HG03097 (cell line): ENCODE results near the gene ZNF202.
"Not testable (repeated sequence)": the region's sequence is repeated elsewhere in the genome, so short reads cannot be mapped to it uniquely, and the experiment has no call there.

Source experiments
- ATAC-seq: cut with Tn5 transposase; IDR thresholded peaks from one replicate; pipeline ENCODE4 v1.9.1; 2021; ENCODE audit not compliant: unreplicated experiment, low FRiP score

Gene ZNF202

DNA sequence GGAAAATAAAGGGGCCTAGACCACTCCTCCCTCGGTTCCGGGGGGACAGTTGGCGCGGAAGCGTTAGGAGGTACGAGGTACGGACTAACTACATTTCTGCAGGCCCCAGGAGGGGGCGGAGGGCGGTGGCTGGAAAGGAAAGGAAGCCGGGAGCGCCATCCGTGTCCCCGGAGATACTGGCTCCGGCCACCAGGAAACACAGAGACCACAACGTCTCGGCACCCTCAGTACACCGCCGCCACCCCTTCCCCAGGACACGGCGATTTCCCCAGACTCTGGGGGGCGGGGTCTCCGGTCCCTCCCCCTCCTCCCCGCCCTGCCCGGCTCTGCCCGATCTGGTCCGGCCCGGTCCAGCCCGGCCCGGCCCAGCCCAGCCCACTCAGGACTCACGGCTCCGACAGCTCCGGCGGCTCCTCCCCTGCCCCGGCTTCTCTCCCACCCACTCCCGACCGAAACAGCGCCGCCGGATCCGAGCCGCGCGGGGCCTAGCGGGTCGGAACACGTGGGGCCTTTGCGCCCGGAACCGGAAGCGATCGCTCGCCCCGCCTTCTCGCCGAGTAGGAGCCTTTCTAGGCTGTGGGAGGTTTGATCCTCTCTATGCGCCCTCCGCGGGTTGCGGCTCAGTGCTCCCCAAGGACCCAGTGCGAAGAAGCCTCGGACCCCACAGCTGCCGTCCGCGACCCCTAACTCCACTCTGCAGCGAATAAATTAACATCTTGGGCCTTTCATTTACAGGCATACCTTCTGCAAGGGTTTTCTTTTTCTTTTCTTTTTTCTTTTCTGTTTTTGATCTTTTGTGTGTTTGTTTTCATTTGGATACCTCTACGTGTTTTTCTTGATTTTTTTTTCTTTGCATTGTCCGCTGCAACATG is at the start of gene ZNF202:
Gene ZNF202, minus strand, starts transcription at position 502 of the 872 bp plus-strand sequence. CDS start 10,772 bp downstream, outside the sequence.
- ATAC-seq, result peak; percentile 97

DNA sequence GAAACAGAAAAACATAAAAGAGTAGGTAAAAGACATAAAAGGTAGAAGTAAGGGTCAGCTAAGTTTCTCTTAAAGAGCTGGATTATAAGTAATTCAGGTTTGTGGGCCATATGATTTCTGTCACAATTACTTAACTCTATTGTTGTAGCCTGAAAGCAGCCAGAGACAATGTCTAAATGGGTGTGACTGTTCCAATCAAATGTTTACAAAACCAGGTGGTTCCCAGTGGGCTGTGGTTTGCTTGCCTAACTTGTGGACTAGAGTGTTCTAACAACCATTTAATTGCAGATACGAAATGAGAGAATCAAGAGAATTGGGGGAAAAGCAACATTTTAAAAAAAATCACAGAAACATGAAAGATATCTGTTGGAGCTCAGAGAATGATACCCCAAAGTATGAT is 42.1 kb upstream of the ZNF202 start:
- no peak for ATAC-seq

- ATAC-seq, result no peak
Observed at GRCh38 chr11:123778511-123778910, 37.1 kb upstream of the ZNF202 start.

DNA sequence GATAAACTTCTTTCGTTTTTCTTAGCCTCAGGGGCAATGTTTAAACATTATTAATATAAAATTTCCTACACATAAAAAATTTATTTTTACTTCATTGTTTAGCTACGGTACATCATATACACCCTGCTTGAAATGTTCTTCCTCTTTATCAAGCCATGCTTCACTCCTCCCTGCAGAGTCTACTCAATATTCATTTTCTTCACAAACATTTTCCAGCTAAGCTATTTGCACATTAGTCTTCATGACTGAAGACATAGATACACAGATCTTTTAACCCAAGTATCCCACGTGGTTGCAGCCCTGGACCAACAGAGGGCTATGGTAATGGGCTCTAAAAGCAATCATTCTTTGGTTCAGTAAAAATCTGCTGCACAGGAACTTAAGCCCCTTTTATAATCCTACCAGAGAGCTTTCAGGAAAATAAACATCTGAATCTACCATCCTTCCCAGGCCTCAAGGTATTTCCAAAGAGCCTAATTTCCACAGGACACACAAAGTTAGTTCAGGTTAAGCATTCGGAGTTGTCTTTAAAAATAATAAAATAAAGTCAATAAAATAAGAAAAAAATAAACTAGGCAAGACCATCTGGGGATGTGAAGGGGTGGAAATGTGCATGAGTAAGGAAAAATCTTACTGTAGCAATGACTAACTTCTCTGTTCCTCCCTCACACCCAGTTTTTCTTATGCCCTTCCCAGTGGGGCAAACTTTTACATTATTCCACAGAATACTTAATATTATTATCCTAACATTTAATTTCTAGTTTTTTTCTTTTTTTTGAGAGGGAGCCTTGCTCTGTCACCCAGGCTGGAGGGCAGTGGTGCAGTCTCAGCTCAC is 34.5 kb upstream of the ZNF202 start:
- no peak for ATAC-seq

GRCh38 chr11:123775289-123775688 is 33.8 kb upstream of the ZNF202 start:
- ATAC-seq, result no peak

DNA sequence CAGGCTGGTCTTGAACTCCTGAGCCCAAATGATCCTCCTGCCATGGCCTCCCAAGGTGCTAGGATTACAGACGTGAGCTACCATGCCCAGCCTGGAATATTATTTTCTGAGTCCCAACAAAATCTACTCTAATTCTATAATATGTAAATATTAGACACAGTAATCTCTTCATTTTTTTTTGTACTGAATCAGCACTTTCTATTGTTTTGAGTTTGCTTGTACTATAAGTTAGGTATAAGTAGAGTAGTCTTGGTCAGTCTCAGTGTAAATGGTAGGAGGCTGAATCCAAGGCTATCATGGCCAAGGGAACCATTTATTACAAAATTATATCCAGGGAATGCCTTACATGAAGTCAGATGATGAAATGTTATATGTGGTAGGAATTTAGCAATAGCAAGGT is 32.5 kb upstream of the ZNF202 start:
- no peak for ATAC-seq

GRCh38 chr11:123773026-123773425 is 31.6 kb upstream of the ZNF202 start:
- no peak for ATAC-seq

- no peak for ATAC-seq
Observed at GRCh38 chr11:123771664-123772063, 30.2 kb upstream of the ZNF202 start.

- ATAC-seq, result no peak
Observed at GRCh38 chr11:123770712-123771111, 29.3 kb upstream of the ZNF202 start.

GRCh38 chr11:123765601-123766000 is 24.1 kb upstream of the ZNF202 start:
- no peak for ATAC-seq

GRCh38 chr11:123762422-123762821 is 21.0 kb upstream of the ZNF202 start:
- ATAC-seq, result no peak

DNA sequence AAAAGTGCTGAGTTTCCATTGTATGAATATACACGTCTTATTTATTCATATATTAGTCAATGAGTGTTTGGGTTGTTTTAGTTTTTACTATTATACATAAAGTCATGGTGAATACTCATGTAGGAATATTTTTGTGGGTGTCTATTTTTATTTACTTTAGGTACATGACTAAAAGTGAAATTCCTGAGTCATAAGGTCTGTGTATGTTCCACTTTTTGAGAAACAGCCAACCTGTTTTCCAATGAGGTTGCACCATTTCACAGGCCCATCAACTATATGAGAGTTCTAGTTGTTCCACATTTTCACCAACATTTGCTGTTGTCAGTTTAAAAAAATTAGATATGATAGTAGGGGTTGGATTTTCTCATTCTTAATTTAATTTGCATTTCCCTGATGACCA is 19.4 kb upstream of the ZNF202 start:
- no peak for ATAC-seq

DNA sequence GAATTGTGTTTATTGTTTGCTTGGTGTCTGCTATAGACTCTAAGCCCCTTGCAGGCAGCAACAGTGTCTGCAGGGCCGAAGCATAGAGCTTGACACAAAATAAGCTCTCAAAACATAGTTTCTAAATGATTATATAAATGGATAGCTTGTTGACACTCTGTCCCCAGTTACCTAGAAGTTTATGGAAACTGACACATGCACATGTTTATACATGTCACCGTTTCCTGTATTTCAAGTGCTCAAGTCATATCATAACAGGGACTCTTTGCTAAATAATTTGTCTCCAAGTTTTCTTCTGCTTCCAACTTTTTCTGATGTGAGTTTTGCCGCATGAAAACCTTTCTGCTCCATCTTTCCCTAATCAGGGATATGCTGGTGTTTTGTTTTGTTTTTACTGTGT is 16.5 kb upstream of the ZNF202 start:
- ATAC-seq, result no peak

GRCh38 chr11:123755813-123756212 is 14.4 kb upstream of the ZNF202 start:
- ATAC-seq, result no peak

DNA sequence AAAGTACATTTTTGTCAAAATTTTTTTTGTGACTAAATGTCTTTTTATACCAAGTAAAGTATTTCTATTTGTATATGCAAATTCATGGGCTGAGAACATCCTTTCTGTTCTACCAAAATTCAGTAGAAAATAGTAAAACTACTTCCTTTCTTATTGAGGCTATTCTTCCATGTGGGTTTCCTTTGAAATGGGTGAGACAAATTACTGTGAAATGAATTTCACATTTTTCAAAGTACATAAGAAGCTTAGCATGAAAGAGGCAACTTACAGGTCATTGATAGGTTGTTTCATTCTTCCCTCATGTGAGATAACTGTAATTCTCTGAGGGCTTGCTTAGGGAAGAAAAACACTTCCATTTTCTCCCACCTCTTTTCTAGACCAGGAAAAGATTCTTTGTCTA is 13.9 kb upstream of the ZNF202 start:
- no peak for ATAC-seq

- ATAC-seq, result no peak
Observed at GRCh38 chr11:123754101-123754568, 12.7 kb upstream of the ZNF202 start, which contains the start of gene OR6X1. Gene OR6X1 (minus strand): TSS chr11:123754518. CDS start chr11:123754518, 0 bp downstream.

- ATAC-seq, result no peak
Observed at GRCh38 chr11:123753110-123753509, 11.7 kb upstream of the ZNF202 start.

- ATAC-seq, result no peak
Observed at GRCh38 chr11:123751781-123752180, 10.3 kb upstream of the ZNF202 start.

- not testable (repeated sequence) for ATAC-seq
Observed at GRCh38 chr11:123748349-123748748, 6.9 kb upstream of the ZNF202 start.

GRCh38 chr11:123745764-123746451 is 4.4 kb upstream of the ZNF202 start:
- ATAC-seq, result no peak

DNA sequence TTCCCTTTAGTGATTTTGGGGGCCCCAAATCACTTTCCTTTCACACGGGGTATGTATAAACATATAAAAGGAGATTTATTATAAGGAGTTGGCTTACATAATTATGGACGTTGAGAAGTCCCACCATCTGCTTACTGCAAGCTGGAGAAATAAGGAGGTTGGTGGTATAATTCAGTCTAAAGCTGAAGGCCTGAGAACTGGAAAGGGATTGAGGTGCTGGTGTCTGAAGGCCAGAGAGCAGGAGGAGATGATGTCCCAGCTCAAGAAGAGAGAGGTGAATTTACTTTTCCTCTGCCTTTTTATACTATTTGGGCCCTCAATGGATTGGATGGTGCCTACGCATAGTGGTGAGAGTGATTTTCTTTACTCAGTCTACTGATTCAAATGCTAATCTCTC is 1.3 kb upstream of the ZNF202 start:
- ATAC-seq, result no peak
